WI38 (cell line): ENCODE measurements around the gene CCNE1.

Experiments
- H3K4me3 ChIP-seq: 2 replicates; pipeline ENCODE4 v1.5.1; 2011; ENCODE audit warnings: low read depth, mild to moderate bottlenecking, control low read depth, low read length
- TF ChIP-seq, protein P1 (sequence below): IDR thresholded peaks from 2 replicates; pipeline ENCODE4 v1.5.1; 2012; ENCODE audit warnings: low read depth, mild to moderate bottlenecking, control low read depth, low read length

Gene CCNE1

DNA sequence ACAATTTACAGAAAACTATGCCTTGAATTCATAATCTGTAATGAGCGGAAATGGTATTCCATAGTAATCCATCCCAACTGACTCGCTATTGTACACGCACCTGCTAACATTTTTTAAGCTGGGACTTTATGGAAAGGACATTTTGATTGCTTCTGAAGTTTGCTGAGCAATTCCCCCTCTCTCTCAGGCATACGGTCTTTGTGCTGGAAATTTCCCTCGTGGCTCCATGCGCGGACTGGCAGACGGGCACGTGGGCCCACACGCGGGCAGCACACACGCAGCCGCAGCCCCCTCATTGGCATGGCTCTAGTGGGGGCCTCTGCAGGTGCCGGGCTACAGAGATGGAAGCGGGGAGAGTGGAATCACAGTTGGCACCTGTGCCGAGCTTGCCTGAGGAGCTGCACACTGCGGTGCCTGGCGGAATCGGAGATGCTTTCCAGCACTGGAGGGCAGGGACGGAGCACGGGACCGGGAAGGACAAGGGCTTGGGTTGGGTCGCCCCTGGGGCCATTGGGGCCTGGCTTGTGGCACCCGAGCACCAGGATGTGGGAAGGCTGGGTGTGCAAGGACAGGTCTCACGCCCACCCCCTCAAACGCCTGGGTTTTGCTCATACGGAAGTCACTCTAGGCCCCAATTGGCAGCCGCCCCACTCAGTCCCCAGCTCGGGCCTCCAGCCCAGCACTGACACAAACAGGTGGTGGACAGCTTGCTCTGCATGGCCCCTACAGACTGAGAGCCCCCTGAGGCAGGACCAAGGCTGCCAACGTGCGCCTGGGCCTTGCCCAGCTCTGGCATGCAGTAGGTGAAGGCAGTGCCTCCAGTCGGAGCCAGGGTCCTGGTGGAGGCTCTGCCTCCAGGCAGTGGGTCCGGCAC lies 30.2 kb upstream of the CCNE1 start:
- no peak overlapping the region for H3K4me3 ChIP-seq
- TF ChIP-seq, protein P1, sequence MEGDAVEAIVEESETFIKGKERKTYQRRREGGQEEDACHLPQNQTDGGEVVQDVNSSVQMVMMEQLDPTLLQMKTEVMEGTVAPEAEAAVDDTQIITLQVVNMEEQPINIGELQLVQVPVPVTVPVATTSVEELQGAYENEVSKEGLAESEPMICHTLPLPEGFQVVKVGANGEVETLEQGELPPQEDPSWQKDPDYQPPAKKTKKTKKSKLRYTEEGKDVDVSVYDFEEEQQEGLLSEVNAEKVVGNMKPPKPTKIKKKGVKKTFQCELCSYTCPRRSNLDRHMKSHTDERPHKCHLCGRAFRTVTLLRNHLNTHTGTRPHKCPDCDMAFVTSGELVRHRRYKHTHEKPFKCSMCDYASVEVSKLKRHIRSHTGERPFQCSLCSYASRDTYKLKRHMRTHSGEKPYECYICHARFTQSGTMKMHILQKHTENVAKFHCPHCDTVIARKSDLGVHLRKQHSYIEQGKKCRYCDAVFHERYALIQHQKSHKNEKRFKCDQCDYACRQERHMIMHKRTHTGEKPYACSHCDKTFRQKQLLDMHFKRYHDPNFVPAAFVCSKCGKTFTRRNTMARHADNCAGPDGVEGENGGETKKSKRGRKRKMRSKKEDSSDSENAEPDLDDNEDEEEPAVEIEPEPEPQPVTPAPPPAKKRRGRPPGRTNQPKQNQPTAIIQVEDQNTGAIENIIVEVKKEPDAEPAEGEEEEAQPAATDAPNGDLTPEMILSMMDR: no peak

DNA sequence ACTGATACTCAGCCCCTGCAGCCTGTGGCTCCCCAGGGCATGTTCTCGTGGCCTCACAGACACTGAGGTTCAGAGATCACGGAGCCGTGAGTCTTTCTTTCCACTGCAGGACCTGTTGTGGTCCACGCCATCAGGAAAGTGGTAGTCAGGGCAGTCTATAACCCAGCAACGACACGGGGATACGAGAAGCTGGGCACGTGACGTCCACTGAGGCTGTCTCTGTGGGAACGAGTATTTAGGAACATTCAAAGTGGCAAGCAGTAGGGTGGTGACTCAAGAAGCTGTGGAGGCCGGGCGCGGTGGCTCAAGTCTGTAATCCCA lies 29.6 kb upstream of the CCNE1 start:
- TF ChIP-seq, protein P1: no peak
- H3K4me3 ChIP-seq: no peak overlapping the region

DNA sequence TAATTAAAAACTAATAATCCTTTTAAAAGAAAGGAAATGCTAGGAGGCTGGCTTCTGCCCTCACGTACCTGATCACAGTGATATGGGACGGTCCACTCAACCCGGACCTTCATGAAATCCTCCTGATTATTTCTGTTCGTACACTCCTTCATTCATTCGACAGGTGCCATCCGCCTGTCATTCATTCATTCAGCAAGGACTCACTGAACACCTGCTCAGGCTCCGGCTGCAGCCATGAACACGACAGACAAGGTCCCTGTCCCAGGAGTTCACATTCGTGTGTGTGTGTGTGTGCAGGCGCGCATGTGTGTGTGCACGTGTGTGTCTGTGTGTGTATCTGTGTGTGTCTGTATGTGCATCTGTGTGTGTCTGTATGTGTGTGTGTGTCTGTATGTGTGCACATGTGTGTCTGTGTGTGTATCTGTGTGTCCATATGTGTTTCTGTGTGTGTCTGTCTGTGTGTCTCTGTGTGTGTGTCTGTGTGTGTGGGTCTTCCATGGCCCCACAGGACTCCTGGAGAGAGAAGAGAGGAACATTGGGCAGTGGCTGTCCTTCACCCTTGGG lies 28.1 kb upstream of the CCNE1 start:
- TF ChIP-seq, protein P1: no peak
- H3K4me3 ChIP-seq: no peak overlapping the region

DNA sequence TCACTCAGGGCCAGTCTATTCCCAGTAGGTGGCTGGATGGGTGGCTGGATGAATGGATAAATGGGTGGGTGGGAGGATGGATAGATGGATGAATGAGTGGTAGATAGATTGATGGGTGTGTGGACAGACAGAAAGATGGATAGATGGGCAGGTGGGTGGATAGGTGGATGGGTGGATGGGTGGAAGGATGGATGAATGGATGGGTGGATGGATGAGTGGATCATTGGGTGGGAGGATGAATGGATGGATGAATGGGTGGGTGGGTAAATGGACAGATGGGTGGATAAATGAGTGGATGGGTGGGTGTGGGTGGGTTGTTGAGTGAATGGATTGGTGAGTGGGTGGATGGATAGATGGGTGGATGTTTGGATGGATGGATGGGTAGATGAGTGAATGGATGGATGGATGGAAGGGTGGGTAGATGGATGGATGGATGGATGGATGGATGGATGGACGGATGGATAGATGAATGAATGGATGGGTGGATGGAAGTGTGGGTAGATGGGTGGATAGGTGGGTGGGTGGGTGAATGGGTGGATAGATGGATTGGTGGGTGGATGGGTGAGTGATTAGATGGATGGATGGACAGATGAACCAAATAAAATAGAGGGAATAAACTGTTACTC lies 27.1 kb upstream of the CCNE1 start:
- H3K4me3 ChIP-seq: no peak overlapping the region
- TF ChIP-seq, protein P1: no peak

DNA sequence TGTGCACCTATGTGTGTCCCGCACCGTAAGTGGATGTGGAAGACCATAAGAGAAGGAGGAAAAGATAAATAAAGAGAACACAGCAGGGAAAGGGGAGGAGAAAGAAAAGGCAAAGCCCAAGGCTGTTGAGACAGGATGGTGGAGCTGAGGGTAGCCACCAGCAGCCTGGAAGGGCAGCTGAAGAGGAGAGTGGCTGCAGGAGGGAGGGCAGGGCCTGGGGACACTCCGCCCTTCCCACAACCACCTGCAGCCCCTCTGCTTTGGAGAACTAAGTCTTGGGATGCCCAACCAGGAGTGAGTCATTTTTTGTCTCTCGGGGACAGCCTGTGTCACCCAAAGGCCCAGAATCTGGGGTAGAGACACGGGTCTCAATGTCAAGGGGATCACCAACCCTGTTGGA lies 26.4 kb upstream of the CCNE1 start:
- no peak overlapping the region for H3K4me3 ChIP-seq
- TF ChIP-seq, protein P1: no peak

DNA sequence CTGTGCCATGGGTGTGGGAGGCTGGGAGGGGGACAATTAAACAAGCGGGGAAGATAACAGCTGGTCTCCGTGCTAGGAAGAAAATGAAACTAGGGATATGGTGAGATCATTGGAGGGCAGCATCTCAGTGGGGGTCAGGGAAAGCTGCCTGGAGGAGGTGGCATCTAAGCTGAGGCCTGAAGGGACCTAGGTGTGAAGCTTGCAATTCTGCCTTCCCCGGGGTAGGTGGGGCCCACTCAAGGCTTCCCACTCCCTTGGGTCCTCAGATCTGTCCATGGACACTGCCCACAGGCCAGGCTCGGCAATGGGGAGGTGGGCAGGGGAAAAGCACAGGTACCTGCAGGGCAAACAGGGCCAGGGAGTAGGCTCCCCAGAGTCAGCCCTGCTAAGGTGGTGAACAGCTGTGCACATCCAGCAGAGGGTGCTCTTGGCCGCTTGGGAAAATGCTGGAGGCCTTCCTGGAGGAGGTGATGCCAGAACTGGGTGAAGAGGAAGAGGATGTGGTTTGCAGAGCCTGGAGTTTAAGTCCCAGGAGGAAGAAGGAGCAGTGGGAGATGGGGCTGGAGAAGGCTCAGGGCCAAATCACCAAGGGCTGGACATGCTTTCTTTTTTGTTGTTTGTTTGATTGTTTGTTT lies 25.7 kb upstream of the CCNE1 start:
- TF ChIP-seq, protein P1: no peak
- H3K4me3 ChIP-seq: no peak overlapping the region

DNA sequence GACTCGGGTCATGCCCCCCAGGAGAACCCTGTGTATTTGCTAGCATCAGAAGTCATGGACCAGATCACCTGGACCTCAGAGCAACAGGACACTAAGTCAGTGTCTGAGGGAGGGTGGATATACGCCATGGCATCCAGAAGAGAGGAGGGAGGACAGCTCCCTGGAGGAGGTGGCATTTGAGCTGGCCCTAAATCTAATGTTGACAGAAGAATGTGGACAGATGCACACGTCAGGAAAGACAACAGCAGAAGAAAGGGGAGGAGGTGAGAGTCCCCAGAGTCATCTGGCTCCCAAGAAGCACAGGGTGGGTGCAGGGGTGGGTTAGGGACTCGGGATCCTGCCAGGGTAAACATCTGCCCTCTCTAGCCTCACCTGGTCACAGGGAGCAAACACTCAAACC lies 24.5 kb upstream of the CCNE1 start:
- TF ChIP-seq, protein P1: no peak

More for the DNA sequence above, 24.5 kb upstream of the CCNE1 start:
- H3K4me3 ChIP-seq: no peak overlapping the region
